GM21723 (cell line): ENCODE data around the gene IQGAP2.
A peak's percentile ranks its signal among the peaks of the same experiment; 100 is the strongest.
"Not testable (repeated sequence)": the region's sequence is repeated elsewhere in the genome, so short reads cannot be mapped to it uniquely, and the experiment has no call there.

Experiments
- ATAC-seq: cut with Tn5 transposase; IDR thresholded peaks from one replicate; pipeline ENCODE4 v1.9.1; 2021; ENCODE audit warnings: mild to moderate bottlenecking, moderate library complexity; ENCODE audit not compliant: unreplicated experiment

IQGAP2 gene

DNA sequence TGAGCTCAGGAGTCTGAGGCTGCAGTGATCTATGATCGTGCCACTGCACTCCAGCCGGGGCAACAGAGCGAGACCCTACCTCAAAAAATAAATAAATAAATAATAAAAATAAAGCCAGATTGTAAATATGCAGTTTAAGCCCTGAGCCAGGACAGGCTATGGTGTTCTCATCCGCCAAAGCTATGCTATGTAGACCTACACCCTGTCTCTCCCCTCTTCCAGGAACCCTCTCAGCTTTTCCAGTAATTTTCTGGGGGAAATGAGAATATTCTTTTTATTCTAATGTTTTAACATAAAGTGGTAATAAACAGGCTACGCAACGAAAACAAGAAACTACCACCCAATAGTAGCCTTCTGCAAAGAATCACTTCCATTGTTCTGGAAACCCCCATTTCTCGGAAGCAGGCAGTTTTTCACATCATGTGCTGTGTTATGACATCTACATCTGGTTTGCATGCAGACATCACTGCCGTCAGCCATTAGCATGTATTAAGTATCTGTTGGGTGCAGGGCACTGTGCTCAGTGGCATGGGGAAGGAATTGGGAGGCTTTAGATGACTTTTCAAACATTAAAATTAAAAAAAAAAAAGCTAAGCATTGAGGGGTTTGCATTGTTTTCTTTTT lies 274.9 kb downstream of the IQGAP2 start:
- no peak for ATAC-seq

DNA sequence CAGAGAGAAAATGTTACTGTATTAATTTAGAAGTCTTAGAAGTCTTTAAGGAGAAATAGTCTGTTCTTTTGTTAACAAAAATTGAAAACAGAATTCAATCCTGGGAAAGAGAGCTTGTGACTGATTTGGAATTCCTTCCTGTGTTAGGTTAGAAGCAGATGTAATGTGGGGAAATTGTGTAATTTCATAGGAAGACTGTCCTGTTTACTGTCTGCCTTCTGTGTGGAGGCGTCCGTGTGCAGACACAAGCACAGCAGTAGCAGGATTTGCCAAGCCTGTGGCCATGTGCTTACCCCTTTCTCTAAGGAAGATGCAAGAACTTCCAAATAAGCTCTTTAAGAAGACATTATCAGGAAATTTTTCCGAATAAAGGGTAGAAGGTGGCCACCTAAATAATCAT lies 276.1 kb downstream of the IQGAP2 start:
- ATAC-seq, result no peak

DNA sequence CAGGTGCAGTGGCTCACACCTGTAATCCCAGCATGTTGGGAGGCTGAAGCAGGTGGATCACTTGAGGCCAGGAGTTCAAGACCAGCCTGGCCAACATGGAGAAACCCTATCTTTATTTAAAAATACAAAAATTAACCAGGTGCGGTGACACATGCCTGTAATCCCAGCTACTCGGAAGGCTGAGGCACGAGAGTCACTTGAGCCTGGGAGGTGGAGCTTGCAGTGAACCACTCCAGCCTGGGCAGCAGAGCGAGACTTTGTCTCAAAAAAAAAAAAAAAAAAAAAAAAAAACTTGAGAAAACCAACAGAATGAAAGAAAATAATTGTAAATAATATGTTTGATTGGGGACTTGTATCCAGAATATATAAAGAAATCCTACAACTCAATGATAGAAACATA lies 277.7 kb downstream of the IQGAP2 start:
- not testable (repeated sequence) for ATAC-seq

- ATAC-seq, result no peak
Measured at GRCh38 chr5:76681287-76681686, 278.2 kb downstream of the IQGAP2 start.

DNA sequence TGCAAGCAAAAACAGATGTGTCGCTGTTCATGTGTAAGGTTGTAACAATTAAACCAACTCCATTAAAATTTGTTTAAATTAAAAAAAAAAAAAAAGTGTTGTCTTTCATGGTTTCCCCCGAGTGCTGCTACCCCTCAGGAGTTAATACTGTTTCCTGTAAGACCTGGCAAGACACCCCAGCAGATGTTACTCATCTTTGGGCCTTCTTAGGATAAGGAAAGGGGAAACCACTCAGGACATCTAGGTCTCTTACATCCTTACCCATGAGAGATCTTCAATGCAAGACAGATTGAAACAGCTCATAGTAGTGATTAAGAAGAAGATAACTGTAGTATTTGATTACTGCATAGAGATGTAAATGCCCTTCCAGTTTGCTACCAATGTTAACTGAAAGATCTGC lies 279.3 kb downstream of the IQGAP2 start:
- ATAC-seq, result no peak

DNA sequence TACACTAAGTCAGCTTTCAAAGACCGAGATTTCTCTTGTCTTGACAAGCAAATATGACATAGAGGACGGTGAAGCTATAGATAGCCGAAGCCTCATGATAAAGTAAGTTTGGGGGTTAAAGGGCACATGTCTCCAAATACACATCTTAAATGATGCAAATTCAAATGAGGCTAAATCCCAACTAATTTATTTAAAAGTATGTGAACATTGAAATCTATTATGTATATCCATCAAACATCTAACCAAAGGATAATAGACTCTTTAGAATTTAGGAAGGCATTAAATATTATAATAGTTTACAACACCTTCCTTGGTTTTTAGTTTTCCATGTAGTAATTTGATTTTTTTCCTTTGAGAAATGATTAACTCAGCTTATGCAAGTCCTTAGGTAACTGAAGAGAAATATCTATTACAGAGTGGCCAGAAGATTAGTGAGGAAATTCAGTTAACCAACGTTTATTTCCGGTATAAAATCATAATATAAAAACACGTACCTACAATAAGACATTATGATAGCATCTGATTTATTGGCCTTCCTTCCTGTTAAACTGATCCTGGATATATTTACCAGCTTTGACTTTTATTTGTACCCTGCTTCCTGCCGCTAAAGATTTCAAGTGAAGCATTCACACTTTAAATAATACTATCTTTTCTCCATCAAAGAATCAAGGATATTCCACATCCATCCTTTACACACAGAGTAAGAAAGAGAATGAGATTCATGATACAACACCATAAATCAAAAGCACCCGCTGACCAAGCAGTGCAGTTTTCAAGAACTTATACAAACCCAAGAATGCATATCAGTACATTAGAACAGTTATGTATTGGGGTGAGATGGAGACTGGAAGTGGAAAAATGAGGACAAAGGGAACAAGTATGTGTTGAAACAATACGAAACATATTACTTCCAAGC lies 281.0 kb downstream of the IQGAP2 start:
- ATAC-seq, result no peak

GRCh38 chr5:76684756-76685519 lies 281.9 kb downstream of the IQGAP2 start:
- no peak for ATAC-seq

DNA sequence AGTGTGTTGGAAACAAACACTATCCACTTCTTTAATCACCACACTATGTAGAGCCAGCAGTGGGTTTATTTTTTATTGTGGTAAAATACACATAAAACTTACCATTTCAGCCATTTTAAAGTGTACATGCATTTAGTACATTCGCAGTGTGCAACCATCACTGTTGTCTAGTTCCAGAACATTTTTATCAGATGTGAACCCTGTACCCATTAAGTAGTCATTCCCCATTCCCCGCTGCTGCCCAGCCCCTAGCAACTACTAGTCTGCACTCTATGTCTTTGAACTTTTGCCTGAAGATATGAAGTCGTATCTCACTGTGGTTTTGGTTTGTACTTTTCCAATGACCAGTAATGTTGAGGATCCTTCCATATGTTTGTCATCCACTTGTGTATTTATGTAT lies 282.6 kb downstream of the IQGAP2 start:
- ATAC-seq, result no peak

- no peak for ATAC-seq
Measured at GRCh38 chr5:76688212-76688611, 285.1 kb downstream of the IQGAP2 start.

DNA sequence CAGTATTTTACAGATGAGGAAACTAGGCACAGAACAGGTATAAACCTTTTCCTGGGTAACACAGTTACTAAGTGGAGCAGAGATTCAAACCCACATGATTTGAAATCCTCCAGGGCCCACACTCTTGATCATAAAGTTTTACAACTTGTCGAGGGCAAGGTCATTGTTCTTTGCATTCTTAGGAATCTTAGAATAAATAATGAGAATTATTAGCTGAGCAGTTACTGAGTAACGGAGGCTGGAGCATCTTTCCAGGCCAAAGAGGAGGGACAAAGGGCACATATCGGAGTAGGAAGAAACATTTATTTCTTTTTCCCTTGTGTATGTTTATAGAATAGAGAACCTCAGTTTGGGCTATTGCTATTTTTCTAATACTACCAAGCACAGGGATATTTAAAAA lies 285.8 kb downstream of the IQGAP2 start:
- ATAC-seq, result no peak

- no peak for ATAC-seq
Measured at GRCh38 chr5:76689321-76690036, 286.4 kb downstream of the IQGAP2 start.

DNA sequence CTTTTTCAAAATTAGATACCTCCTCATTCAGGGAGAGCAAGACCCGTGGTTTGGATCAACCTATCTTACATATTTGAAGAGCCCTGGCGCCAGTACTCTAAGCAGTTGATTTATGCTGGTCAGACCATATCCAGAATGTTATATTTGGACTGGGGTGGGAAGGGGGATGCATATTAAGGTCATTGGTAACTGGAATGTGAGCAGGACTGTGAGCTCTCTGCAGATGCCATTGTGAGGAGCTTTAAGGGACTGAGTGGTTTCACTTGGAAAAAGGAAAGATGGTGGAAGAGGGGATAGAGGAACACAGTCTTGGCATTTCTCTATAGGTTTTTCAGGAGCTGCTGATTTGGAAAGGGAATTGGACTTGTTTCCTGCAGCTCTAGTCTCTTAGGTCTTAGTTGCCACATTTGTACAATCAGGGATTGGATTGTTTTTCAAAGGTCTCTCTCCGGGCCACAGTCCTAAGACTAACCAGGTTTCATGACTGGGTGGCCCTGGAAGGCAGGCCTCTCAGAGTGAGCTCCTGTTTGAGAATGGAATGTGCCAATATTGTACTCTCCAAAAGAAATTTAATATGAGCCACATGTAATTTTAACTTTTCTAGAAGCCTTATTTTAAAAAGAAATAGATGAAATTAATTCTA lies 287.1 kb downstream of the IQGAP2 start:
- ATAC-seq, result no peak

- ATAC-seq, result no peak
Measured at GRCh38 chr5:76690704-76691466, 287.8 kb downstream of the IQGAP2 start.

- peak; percentile 68 for ATAC-seq
Measured at GRCh38 chr5:76691467-76692273, 288.6 kb downstream of the IQGAP2 start.

- no peak for ATAC-seq
Measured at GRCh38 chr5:76692274-76692540, 289.1 kb downstream of the IQGAP2 start.

DNA sequence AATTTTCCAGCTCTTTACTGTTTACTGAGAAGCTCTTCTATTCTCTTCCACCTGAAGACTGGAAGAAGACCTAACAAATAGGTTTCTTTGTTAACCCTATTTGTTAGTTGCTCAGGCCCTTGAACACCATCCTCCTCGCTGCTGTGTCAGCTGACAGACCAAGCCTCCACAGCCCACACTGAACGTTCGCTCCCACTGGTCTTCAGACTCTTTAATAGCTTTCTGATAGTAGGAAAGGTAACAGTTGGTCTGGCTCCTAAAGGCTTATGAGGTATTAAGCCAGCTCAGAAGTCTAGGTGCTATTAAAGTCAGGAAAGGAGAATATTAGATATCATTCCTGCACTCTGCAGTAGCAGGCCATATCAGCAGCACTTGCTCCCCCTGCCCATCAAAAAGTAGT lies 289.6 kb downstream of the IQGAP2 start:
- no peak for ATAC-seq

DNA sequence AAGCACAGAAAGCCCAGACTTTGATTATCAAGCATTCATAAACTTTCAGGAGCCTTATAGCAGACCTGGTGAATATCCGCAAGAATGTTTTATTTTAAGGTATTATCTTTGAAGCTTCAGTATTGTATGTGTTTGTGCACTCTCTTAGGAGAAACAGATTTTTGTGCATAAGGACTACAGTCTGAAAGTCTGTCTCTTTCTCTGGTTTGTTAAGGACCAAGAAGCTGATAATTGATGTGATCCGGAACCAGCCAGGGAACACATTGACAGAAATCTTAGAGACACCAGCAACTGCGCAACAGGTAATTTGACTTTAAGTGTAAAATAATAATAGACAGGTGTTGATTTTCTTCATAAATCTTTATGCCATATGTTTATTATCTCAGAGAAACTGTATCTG lies 290.1 kb downstream of the IQGAP2 start:
- no peak for ATAC-seq

GRCh38 chr5:76694317-76694716 lies 291.2 kb downstream of the IQGAP2 start:
- ATAC-seq, result no peak

- ATAC-seq, result no peak
Measured at GRCh38 chr5:76695346-76695745, 292.3 kb downstream of the IQGAP2 start.
